HG03159 (cell line): Measurements from ENCODE around the gene MAL.

Experiments used
- ATAC-seq: cut with Tn5 transposase; IDR thresholded peaks from one replicate; pipeline ENCODE4 v1.9.1; 2021; ENCODE audit warnings: mild to moderate bottlenecking, moderate library complexity; ENCODE audit not compliant: unreplicated experiment

The MAL gene

DNA sequence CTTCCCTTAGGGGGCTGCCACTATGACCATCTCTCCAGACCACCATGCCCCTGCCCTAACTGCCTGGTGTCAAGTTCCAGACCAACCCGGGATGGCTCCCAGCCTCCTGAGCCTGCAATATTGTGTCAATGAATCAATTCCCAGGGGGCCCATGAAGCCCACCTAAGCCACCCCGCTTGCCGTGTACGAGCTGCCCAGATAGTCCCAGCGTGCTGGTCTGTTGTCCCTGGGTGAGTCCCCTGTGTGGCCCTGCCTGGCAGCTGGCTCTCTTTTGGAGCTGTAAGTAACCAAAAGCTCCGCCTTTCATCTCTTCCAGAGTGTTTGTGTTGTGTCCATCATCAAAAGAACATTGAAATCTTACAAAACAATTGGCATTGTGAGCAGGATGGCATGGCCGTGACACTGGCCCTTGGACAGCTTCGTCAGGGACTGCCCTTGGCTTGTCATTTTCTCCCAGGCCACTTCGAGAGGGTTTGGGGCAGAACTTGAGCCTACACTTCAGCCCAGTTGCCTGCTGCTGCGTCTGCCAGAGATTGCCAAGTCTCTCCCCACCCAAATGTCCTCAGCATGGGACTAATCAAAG, 11.3 kb upstream of the MAL start:
- no peak for ATAC-seq

DNA sequence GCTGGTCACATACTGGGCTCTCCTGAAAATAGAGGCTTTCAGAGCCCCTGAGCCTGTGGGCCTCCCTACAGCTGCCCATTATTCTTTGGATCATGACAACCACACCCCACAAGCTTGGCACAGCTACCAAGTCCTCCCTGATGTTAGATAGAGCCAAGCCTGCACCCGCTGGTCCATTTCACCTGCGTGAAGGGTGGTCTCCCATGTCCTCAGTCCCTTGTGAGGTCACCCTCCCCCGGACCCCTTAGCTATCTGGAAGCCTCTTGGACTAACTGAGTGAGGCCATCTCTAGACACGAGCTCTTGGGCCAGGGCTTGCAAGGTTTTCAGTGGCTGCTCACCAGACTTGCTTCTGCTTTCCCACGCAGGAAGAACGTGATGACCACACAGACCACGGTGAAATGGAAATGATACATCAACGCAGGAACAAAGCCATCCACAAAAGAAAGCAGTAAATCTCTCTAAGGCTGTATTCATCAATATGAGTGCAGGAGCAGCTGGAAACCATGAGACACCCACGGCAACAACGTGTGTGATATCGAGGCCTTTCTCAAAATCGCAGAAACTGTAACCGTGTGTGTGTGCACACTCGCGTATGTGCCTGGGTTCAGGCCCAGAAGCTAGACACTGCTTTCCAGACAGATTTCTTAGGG, 10.1 kb upstream of the MAL start:
- no peak for ATAC-seq

DNA sequence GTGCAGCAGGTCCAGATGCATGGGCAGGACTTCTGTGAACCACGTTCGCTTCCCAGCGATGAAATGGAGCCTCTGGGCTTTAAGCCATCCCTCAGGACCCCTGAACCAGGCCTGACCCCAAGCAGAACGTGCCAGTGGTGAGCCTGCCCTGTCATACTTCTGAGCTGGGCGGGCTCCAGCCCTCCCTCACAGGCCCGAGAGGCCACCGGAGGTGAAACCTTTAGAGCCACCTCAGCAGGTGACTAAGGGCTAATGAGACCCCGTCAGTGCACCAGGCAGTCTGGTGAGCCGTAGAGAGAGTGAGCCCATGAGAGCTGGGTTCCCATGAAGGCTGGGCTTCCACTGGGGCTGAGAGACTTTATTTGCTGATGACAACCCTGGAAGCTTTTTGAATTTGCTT, 8.9 kb upstream of the MAL start:
- no peak for ATAC-seq

DNA sequence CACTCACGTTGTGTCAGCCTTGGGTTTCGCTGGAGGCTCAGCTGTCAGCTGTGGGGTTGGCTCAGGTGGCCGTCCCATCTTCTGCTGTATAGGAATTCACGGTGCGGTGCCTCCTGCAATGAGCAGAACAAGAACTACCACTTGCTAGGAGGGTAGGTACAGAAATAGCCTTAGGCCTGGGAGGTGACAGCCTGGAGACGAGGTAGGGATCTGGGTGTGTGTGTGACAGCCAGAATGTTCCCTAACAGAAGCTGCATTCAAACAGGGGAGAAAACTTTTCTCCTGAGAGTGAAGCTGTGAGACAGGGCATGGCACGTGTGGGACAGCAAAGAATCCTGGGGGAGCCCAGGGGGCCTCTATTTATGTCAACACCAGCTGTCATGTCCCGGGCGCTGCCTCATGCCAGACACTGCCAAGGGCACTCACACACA, 8.4 kb upstream of the MAL start:
- no peak for ATAC-seq

DNA sequence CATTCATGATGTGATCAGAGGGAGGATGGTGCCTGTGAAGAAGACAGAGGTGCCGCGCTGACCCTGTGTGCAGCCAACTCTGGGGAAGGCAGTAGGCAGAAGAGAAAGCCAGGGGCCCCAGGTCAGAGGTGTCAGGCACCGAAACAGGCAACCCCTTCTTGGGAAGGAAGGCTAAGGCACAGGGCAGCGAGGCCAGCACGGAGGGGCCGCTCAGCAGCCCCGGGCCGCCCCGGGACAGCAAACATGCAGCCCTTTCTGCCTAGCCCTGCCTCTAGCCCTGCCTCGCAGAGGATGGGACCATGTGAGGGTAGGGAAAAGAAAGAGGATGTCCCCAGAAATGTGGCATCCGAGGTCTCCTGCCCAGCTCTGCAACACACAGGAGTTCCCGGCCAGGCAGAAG, 7.7 kb upstream of the MAL start:
- ATAC-seq: no peak

DNA sequence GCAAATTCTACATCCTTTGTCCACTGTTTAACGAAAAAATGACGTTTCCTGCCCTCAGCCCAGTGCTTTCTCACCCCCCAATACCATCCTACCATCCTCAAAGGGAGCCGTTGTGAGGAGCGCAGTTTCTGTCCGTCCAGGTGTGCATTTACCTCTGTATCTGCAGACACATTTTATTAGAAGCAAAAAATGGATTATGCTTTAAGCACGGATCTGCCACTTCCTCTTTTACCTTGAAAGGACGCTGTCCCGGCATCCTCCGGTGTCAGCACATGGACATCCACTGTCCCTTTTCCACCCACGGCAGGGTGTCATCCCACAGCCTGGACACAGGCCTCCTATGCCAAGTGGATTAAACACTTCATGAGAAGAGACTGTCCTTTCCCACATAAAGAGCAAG, 7.2 kb upstream of the MAL start:
- no peak for ATAC-seq

DNA sequence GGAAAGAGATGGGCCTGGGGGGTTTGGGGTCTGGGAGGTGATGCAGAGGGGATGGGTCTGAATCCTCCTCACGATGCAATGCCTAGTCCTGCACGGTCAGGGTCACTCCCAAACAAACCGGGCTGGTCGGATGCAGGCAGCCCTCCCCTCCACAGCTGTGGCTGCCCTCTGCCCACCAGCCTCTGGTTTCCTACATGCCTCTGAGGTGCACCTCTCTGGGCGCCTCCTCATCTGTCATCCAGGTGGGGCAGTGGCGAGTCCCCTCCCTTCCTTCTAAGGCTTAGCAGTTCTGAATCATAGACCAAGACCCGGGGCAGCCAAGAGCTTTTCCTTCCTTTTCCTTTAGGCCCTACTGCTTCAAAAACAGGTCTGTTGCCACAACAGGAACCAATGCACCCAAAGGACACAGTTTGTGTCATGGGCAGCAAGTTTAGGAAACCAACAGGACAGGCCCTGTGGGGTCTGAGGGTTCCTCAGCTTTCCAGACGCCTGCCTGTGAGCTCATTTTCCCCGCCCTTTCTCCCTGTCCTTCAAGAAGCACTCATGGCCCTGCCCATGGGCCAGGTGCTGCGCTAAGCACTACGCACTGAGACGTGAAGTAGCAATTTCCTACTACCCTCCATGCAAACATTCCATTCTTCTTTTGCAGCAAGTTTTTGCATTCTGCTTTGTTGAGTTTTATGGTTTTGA, 6.5 kb upstream of the MAL start:
- no peak for ATAC-seq

DNA sequence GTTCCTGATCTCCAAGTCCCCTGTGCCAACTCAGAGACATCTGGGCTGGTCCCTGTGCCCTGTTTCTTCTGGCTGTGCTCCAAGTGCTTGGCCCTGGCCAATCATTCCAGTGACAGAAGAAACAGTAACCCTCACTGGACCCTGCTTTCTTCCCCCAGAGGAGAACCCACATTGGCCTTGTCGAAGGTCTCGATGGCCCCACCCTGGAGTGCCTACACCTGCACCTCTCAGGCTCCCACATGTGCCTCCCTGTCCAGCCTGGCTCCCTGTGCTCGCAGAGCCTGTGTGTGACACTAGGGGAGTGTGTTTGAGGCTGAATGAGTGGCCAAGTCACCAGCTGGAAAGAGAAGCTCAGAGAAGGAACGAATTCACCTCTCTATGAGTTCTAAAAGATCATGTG, 5.9 kb upstream of the MAL start:
- no peak for ATAC-seq

DNA sequence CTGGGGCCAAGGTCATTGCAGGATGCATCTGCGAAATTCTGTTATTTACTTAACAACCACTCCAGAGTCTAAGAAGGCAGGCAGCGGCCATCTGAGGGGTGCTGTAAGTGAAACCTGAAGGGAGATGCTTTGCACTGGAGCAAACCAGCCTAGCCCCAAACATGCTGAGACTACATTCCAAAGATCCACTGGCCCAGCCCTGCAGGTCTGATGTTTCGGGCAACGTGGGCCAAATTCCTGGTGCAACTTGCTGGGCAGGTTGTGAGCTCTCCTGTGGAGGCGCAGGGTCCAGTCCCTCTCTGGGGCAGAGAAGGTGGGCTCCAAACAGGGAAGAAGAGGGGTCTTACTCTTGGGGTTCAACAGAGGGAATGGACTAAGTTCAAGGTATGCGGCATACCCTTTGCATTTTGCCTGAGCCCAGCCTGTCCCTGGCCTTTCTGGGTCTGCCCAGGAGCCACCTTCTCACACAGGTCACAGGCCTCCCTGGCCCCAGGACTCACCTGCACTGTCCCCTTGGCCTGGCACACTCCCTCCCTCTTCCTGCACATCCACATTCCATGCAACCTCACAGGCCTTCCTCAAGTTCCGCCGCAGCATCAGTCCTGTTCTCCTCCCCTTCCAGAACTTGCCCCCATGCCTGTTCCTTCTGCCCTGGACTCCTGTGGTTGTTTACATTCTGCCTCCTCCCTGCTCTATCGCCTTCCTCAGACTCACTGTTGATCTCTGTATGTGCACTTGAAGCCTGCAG, 5.1 kb upstream of the MAL start:
- ATAC-seq: no peak

DNA sequence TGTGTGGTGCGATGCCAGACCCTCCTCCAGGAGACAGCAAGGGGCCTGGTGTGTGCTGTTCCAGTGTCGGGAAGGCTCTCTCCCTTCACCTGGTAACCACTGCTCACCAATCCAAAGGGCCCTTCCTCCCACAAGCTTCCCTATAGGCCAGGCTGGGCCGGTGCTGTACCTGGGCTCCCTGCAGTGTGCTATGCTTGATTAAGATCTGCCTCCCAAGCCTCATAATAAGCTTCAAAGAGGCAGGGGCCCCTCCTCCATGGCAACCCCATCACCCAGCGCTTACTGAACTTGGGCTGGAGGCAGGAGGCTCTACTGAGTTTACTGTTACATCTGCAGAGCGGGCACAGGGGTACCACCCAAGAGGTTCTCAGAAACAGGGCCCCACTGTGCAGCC, 4.5 kb upstream of the MAL start:
- ATAC-seq: no peak

DNA sequence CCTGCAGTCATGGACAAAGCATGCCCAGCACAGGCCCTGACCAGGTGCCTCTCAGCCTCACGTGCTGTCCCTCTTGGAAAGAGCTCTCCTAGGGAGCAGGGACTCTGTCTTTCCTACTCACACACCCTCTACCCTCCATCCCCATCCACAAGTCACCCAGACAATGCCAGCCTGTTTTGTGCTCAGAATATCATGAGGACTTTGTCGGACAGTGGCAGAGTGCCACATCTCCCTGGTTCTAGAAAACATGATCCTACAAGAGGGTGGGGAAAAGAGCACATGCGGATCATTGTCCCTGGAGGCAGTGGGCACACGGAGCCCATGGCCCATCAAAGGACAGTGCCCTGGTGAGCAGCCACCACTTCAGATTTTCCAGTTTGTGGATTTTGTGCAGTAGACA, 3.7 kb upstream of the MAL start:
- ATAC-seq: no peak

DNA sequence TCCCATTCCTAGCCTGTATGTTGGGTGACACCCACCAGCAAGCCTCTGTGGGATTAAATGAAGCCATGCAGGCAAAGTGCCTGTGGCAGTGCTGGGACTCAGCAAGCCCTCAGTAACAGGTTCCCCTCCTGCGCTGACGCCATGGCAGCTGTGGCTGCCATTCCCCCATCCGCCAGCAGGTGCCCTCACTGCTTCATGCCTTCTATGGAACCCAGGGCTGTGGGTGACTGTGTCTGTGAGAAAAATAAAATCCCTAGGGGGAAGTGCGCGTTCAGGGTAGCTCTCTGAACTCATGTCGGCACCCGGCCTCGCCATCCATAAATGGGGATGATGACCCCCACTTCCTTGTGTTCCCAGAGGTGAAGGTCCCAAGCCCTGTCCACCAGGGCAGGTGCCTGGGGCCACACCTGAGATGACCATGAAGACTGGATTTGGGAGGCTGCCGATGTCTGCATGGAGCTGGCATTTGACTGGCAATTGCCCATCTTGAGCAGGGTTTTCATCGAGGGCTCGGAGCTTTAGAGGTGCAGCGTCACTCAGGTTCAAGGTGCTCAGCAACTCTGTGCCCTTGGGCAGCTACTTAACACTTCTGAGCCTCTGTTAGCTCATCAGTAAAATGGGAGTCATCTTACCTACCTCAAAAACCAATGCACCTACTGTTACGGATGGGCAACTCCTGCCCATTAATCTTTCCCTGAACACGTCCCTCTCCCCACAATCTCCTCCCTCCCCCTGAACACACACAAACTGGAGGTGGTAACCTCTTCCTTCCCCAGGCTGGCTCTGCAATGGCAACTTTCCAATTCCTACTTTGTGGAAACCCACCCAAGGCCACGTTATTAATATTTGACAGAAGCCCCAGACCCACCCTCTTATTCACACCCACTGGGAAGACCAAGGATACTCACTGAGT, 2.9 kb upstream of the MAL start:
- peak; percentile 94 for ATAC-seq

DNA sequence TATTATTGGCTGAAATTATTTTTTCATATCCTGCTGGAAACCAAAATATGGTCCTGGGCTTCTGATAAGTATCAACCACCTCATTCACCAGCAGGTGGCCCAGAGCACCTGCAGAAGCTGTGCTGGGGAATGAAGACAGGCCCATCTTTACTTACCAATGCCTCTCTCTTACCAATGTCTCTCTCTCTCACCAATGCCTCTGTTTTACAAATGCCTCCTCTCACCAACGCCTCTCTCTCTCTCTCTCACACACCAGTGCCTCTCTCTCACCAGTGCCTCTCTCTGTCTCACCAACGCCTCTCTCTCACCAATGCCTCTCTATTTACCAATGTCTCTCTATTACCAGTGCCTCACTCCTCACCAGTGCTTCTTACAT, 2.3 kb upstream of the MAL start:
- ATAC-seq: peak; percentile 48

DNA sequence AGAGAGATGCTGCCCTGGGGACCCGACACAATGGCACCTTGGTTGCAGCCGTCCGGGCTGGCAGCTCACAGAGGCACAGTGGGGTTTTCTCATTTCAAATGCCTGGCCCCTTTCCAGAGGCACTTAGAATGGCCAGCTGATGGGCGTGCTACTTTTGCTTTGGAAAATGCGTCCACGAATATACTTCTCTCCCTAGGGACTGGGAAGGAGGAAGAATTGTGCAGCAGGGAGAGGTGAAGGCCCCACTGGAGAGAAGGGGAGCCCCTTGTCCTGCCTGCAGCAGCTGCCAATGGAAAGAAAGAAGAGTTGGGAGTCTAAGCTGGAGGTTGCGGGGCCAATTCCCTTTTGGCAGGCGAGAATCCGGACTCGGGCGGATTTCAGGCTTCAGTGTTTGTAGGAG, 1.1 kb upstream of the MAL start:
- no peak for ATAC-seq

DNA sequence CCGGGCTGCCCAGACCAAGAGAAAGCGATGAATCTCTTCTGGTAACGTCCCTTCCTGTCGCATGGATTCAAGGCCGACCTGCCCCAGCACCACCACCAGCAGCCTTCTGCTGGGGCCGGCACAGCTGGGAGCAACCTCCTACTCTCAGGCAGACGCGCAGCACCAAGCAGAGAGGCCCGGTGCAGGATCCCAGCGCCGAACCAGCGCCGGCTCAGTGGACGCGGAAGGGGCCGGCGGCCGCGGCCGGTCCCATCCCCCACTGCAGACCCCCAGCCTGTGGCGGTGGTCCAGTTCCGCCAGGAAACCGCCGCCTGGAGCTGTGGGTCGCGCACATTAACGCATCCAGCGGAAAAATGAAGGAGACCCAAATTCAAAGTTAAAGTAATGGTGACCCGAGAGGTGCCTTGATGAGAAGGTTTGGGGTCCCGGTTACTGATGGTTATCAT, 525 bp upstream of the MAL start:
- no peak for ATAC-seq

DNA sequence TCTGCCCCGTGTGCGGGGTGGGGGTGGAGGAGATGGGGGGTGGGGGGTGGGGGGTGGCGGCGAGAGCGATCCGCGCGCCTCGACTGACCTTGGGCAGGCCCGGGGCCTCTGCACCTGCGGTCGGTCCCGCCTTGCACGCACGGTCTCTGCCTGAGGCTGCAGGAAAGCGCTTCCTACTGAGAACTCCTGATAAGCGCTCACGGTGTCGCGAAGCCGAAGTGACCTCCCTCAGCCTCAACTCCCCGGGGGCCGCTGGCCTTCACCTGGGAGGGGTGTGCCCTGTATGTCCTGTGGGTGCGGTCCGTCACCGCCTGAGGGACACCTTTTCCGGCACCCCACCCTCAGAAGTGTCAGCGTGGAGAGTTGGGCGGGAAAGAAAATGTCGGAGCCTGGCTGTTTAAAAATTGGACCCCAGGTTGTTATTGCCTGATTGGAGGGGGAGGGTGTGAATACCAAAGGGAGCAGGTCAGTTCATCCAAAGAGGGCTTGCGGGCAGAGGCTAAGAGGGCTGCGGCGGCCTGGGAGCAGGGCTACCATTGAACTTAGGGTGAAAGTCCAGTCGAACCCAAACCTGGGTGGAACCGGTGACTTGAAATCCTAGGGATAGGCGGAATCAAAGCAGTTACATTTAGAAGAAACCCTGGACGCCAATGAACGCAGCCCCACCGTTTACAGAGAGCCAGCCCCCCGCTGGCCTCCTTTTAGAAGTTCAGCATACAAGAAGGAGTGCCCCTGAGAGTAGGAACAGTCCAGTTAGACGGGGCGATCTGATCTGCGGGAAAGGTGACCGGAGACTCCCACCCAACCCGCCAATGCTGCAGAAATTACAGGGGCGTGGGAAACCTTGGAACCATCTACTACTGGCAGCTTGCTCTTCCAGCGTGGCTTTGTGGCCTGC, 1.2 kb downstream of the MAL start:
- no peak for ATAC-seq

DNA sequence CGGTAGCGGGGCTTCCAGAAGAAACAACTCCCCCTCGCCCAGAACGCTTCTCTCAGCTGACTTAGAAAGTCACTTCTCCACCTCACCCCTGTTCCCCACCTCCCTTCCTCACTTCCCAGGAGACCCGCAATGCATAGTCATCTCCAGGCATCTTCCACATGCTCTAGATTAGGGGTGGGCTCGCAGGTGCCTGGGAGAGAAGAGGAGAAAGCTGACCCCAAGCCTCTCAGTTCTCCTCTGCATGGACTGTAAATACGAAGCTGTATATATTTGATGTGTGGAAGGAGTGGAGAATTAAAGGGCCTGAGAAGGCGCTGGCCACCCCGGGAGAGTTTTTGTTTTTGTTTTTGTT, 1.8 kb downstream of the MAL start:
- ATAC-seq: no peak

DNA sequence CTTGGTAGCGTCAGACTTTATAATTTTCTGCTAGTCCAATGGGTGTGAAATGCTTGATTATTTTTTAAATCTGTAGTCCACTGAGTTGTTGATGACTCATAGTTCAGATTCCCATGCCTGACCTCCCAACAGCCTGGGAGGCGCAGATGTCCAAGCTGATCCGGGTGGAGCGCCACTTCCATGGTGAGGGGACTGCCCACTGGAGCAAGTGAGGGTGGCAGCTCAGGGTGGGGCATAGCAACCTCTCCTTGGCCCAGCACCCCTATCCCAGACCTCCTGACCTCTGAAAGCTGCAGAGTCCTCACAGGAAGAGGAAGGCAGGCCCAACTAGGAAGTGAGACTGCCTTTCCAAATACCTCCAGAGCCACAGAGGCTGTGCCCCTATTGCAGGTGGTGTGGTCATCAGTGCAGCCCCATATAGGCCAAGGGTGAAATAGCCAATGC, 4.4 kb downstream of the MAL start:
- no peak for ATAC-seq

DNA sequence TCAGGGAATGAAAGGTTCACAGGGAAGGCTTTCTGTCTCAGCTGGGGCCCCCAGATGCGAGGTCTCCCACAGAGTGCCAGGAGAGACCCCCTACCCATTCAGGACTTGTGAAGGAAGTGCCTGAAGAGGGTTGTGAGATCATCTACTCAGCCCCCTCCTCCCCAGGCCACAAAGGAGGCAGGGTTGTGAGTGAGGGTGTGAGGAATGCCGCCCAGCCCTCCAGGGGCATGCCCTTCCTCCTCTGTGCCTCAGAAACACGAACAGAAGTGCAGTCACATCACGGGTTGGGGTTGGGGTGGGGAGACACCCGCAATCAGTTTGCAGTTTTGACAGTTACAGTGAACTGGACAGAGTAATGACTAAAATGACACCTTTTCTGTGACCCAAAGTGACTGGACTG, 5.0 kb downstream of the MAL start:
- no peak for ATAC-seq
